GM13977 (cell line): ENCODE data around the gene NRP1.

Experiments used
- DNase-seq: peaks from one replicate; pipeline ENCODE4 v3.0.0; 2012; ENCODE audit warnings: low spot score
- CTCF ChIP-seq: IDR thresholded peaks from 2 replicates; pipeline ENCODE4 v1.5.1; 2012; ENCODE audit warnings: mild to moderate bottlenecking, control low read depth; ENCODE audit not compliant: insufficient read depth; ENCODE audit errors: extremely low read depth, missing control alignments
- in situ Hi-C: fragments of 300-500 bp; cut with MboI; formaldehyde crosslinking; loops from one replicate; pipeline ENCODE4 v1.12.0; 2022; ENCODE audit warnings: low sequenced_read_pairs, low pct_unique_long_range_greater_than_20kb, mixed read lengths, inconsistent platforms; ENCODE audit not compliant: unreplicated experiment

Gene NRP1

GRCh38 chr10:33247221-33247922 lies 87.1 kb downstream of the NRP1 start:
- in situ Hi-C loops = no loop called here
- no peak for DNase-seq
- TF ChIP-seq CTCF = no peak

- DNase-seq = no peak
- TF ChIP-seq CTCF = no peak
- in situ Hi-C loops = no loop called here
Observed at GRCh38 chr10:33245343-33245742, 89.1 kb downstream of the NRP1 start.

- no peak for DNase-seq
- in situ Hi-C loops = no loop called here
Observed at GRCh38 chr10:33244354-33244967, 90.0 kb downstream of the NRP1 start.

GRCh38 chr10:33243703-33244102 lies 90.8 kb downstream of the NRP1 start:
- TF ChIP-seq CTCF = no peak

More at GRCh38 chr10:33244354-33244967, 90.0 kb downstream of the NRP1 start:
- no peak for TF ChIP-seq CTCF

GRCh38 chr10:33242931-33243330 lies 91.5 kb downstream of the NRP1 start:
- DNase-seq = no peak
- no peak for TF ChIP-seq CTCF
- in situ Hi-C loops = no loop called here

More at GRCh38 chr10:33243703-33244102, 90.8 kb downstream of the NRP1 start:
- in situ Hi-C loops = no loop called here
- no peak for DNase-seq

GRCh38 chr10:33241351-33241750 lies 93.1 kb downstream of the NRP1 start:
- in situ Hi-C loops = no loop called here
- no peak for TF ChIP-seq CTCF
- no peak for DNase-seq

- no peak for TF ChIP-seq CTCF
- in situ Hi-C loops = no loop called here
- no peak for DNase-seq
Observed at GRCh38 chr10:33240931-33241330, 93.5 kb downstream of the NRP1 start.
